IgD-negative memory B cell (primary cell): ENCODE data around the gene TTI1. TPM values are rescaled to one million over a fixed set of nuclear protein-coding genes. Genes with fewer than 3 reads are reported as not detected.
"Not testable (repeated sequence)": the region's sequence is repeated elsewhere in the genome, so short reads cannot be mapped to it uniquely, and the experiment has no call there.

ENCODE experiments used
- H3K27ac Mint-ChIP-seq, 3 donors: one replicate each; pipeline ENCODE4 v1.8.0; 2020 to 2022; ENCODE audit warnings: mild to moderate bottlenecking in 3 of 3, mixed read lengths in 3 of 3, moderate library complexity in 1 of 3
- H3K27me3 Mint-ChIP-seq: one replicate; pipeline ENCODE4 v1.8.0; 2021; ENCODE audit warnings: mixed read lengths
- H3K36me3 Mint-ChIP-seq: one replicate; pipeline ENCODE4 v1.8.0; 2020; ENCODE audit warnings: mild to moderate bottlenecking, mixed read lengths
- H3K4me1 Mint-ChIP-seq, 3 donors: one replicate each; pipeline ENCODE4 v1.8.0; 2020 to 2022; ENCODE audit warnings: mixed read lengths in 3 of 3, mild to moderate bottlenecking in 1 of 3
- H3K4me3 Mint-ChIP-seq, 4 donors: one replicate each; pipeline ENCODE4 v1.8.0; 2020 to 2022; ENCODE audit warnings: mild to moderate bottlenecking in 4 of 4, mixed read lengths in 4 of 4, moderate library complexity in 3 of 4
- H3K9me3 Mint-ChIP-seq, 3 donors: one replicate each; pipeline ENCODE4 v1.8.0; 2020 to 2021; ENCODE audit warnings: mixed read lengths in 3 of 3, mild to moderate bottlenecking in 1 of 3
- polyA plus RNA-seq: library from polyadenylated mRNA; unstranded; fragments of 300-500 nt; fragmentation: Illumina TruSeq; gene quantifications from one replicate; pipeline ENCODE4 v1.2.3, GENCODE V29; 2021

TTI1 gene
- polyA plus RNA-seq, 1 donor from 2014 or later, result 14.4 TPM

- Mint-ChIP-seq H3K27me3 (no peaks in the 10 kb centered on the region), H3K9me3 (no peaks in the 10 kb centered on the region), H3K4me1 (peaks cover 1 to 4% (median 3%) of the 10 kb centered on the region in 3 donors), H3K27ac (no peak overlapping the region), H3K4me3 (no peak overlapping the region), H3K36me3 (peaks cover 20% of the 10 kb centered on the region)
Observed at GRCh38 chr20:37980876-37981275, 52.4 kb downstream of the TTI1 start.

DNA sequence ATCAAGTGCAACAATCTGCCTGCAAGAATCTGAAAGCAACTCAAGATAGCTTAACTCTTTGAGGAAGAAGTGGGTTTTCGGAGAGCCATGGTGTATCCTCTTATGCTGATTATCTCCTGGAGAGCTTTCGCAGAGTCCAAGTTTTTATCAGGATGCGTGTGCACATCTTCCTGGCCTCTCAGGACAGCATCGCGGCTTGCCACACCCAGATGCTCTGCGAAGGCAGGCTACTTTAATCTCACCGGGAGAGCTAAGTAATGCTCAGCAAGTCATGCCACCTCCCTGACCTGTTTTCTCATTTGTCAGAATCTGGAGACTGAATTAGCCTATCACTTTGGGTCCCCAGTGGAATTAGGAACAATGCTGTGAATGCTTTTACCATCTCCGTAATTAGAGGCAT, 52.9 kb downstream of the TTI1 start:
- Mint-ChIP-seq H3K4me3 (no peak overlapping the region), H3K36me3 (peaks cover 20% of the 10 kb centered on the region), H3K27ac (no peak overlapping the region), H3K27me3 (no peaks in the 10 kb centered on the region), H3K9me3 (no peaks in the 10 kb centered on the region), H3K4me1 (peaks cover 2 to 4% (median 3%) of the 10 kb centered on the region in 3 donors)

- peaks cover 13% of the 10 kb centered on the region for H3K36me3 Mint-ChIP-seq
- H3K27me3 Mint-ChIP-seq, result no peaks in the 10 kb centered on the region
- no peak overlapping the region for H3K27ac Mint-ChIP-seq
Observed at GRCh38 chr20:37979021-37979985, 54.0 kb downstream of the TTI1 start.

GRCh38 chr20:37977786-37978185, 55.5 kb downstream of the TTI1 start:
- no peaks in the 10 kb centered on the region for H3K27me3 Mint-ChIP-seq
- no peaks in the 10 kb centered on the region for H3K9me3 Mint-ChIP-seq
- peaks cover 2 to 4% (median 3%) of the 10 kb centered on the region in 3 donors for H3K4me1 Mint-ChIP-seq
- H3K4me3 Mint-ChIP-seq, result no peak overlapping the region
- H3K36me3 Mint-ChIP-seq, result peaks cover 11% of the 10 kb centered on the region
- no peak overlapping the region for H3K27ac Mint-ChIP-seq

More at GRCh38 chr20:37979021-37979985, 54.0 kb downstream of the TTI1 start:
- H3K4me1 Mint-ChIP-seq, result peaks cover 2 to 4% (median 3%) of the 10 kb centered on the region in 3 donors
- no peaks in the 10 kb centered on the region for H3K9me3 Mint-ChIP-seq
- H3K4me3 Mint-ChIP-seq, result no peak overlapping the region

- Mint-ChIP-seq H3K27ac (no peak overlapping the region), H3K4me1 (peaks cover 2 to 4% (median 3%) of the 10 kb centered on the region in 3 donors), H3K27me3 (no peaks in the 10 kb centered on the region), H3K4me3 (no peak overlapping the region), H3K36me3 (peaks cover 7% of the 10 kb centered on the region), H3K9me3 (peaks cover 0 to 3% (median 0%) of the 10 kb centered on the region in 3 donors)
Observed at GRCh38 chr20:37977338-37977737, 55.9 kb downstream of the TTI1 start.

GRCh38 chr20:37976887-37977286, 56.4 kb downstream of the TTI1 start:
- no peak overlapping the region for H3K4me3 Mint-ChIP-seq
- H3K4me1 Mint-ChIP-seq, result peaks cover 2 to 4% (median 3%) of the 10 kb centered on the region in 3 donors
- peaks cover 0 to 3% (median 0%) of the 10 kb centered on the region in 3 donors for H3K9me3 Mint-ChIP-seq

GRCh38 chr20:37973059-37973910, 60.0 kb downstream of the TTI1 start:
- H3K36me3 Mint-ChIP-seq, result peaks cover 3% of the 10 kb centered on the region
- H3K9me3 Mint-ChIP-seq, result peaks cover 0 to 6% (median 5%) of the 10 kb centered on the region in 3 donors
- H3K27ac Mint-ChIP-seq, result no peak overlapping the region
- peaks cover 2 to 4% (median 3%) of the 10 kb centered on the region in 3 donors for H3K4me1 Mint-ChIP-seq
- H3K4me3 Mint-ChIP-seq, result no peak overlapping the region
- peaks cover 4% of the 10 kb centered on the region for H3K27me3 Mint-ChIP-seq

More at GRCh38 chr20:37976887-37977286, 56.4 kb downstream of the TTI1 start:
- no peak overlapping the region for H3K27ac Mint-ChIP-seq
- H3K27me3 Mint-ChIP-seq, result no peaks in the 10 kb centered on the region
- H3K36me3 Mint-ChIP-seq, result peaks cover 6% of the 10 kb centered on the region

DNA sequence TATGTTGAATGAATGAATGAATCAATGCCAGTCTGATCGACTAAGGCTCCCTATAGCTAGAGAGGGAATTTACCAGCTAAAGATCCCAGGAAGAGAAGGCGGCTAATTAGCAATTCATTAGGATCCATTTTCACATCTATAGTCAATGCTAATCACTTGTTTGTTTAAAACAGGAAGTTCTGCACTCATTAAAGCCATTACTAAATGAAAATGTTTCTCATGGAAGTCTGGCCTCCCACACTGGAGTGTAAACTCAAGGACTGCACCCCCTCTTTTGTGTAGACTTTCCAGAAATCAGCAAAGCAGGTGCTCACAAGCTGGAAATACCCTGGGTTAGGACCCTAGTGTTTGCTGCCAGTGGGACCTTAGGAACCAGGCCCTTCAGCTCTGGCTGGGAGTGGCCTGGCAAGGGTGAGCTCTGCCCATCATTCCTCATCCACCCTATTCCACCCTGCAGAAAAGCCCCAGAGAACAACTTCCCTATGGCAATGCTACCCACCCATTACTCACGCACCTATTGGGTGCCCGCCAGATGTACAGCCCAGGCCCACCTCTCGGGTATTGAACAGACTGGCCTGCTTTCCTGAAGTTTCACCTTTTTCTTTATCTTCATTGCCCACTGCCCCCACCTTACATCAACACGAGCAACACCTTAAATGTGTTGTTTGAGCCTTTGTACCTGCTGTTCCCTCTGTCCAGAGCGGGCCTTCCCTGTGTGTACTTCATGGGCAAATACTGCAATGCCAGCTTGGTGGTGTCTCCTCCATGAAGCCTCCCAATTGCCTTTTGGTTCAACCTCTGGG, 60.8 kb downstream of the TTI1 start:
- Mint-ChIP-seq H3K9me3 (peaks cover 0 to 11% (median 7%) of the 10 kb centered on the region in 3 donors), H3K4me1 (peaks cover 0 to 2% (median 0%) of the 10 kb centered on the region in 3 donors), H3K4me3 (no peak overlapping the region), H3K36me3 (peaks cover 3% of the 10 kb centered on the region), H3K27me3 (peaks cover 4% of the 10 kb centered on the region), H3K27ac (peak overlapping the region in 1 of 3 donors; percentile 47)

DNA sequence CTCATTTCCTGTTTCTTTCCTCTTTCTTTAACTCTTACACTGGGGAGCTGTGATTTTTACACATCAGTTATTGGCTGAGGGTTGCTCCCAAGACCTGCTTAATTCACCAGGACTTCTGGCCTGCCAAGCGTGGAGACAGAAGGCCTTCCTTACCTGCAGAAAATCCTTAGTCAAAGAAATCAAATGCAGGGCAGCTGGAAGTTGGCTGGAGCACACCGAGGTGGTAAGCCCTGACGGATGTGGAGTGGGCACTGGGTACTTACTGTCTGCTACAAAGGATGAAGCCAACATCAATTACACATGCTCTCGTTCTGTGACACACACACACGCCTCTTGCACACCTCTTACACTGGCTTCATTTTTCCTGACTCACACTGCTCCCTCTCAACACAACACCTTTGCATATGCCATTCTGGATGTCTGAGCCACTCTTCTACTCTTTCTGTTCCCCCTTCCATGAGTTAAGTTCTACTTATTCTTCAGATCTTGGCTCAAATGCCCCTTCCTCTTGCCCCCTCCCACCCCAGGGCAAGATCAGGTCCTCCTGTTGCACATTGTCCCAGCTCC, 61.6 kb downstream of the TTI1 start:
- Mint-ChIP-seq H3K4me1 (peaks cover 0 to 2% (median 0%) of the 10 kb centered on the region in 3 donors), H3K9me3 (peaks cover 0 to 11% (median 9%) of the 10 kb centered on the region in 3 donors), H3K4me3 (no peak overlapping the region), H3K36me3 (peaks cover 3% of the 10 kb centered on the region), H3K27me3 (peaks cover 4% of the 10 kb centered on the region), H3K27ac (peak overlapping the region in 1 of 3 donors; percentile 47)

DNA sequence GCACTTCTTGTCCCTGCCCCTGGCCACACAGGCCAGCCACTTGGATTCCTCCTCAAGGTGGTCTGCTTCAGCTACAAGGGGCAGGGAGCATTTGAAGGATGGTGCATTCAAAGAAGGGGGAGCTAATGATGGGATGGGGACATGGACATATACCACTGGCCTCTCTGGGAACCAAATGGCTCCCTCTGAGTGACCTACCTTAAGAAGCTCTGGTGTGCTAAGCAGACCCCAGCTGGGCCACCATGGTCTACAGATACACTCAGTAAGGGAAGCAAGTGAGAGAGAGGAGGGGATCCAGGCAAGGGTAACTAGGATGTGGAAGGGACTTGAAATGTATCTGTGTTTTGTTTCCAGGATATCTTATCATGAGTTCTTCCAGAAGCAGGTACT, 62.4 kb downstream of the TTI1 start:
- Mint-ChIP-seq H3K9me3 (peaks cover 3 to 16% (median 14%) of the 10 kb centered on the region in 3 donors), H3K4me3 (no peak overlapping the region), H3K27ac (no peak overlapping the region), H3K4me1 (peaks cover 0 to under 1% (median 0%) of the 10 kb centered on the region in 3 donors), H3K27me3 (peaks cover 6% of the 10 kb centered on the region), H3K36me3 (peaks cover 3% of the 10 kb centered on the region)

DNA sequence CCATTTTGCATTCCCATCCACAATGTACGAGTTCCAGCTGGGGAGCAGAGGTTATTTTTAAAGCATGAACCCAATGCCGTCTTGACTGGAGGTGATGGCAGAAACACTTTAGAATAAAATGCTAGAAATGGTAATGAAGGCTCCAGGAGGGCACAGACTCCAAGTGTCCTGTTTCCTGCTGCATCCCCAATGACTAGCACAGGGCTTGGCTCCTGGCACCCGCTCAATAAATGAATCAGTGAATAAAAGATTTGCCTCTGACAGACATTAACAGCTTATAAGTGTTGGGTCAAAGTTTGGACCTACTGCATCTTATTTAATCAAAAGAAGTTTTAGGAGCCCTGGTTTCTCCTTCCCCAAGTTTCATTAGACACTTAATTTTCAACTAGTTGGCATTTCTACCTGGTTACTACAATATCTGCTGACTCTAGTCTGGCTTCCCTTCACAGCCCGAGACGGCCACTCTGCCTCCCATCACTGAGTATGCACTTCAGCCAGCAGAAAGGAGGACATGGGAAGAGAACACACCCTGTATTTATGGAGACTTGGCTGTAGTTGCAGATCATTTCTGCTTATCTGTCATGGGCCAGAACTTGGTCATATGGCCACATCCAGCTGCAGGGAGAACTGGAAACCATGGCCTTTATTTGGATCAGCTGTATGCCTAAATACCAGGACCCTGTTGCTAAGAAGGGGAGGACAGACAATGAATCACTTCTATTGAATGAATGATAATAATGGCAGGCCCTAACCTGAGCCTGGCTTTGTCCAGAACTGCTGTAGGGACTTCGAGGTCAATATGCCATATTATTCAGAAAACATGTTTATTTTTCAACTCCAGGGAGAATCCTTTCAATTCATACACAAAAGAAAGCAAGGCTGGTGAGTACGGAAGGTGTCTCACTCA, 63.1 kb downstream of the TTI1 start:
- H3K36me3 Mint-ChIP-seq, result peaks cover 3% of the 10 kb centered on the region
- H3K4me3 Mint-ChIP-seq, result no peak overlapping the region
- peaks cover 6% of the 10 kb centered on the region for H3K27me3 Mint-ChIP-seq
- no peaks in the 10 kb centered on the region for H3K4me1 Mint-ChIP-seq
- H3K9me3 Mint-ChIP-seq, result peaks cover 3 to 16% (median 14%) of the 10 kb centered on the region in 3 donors
- no peak overlapping the region for H3K27ac Mint-ChIP-seq

- Mint-ChIP-seq H3K4me1 (no peaks in the 10 kb centered on the region), H3K4me3 (no peak overlapping the region), H3K36me3 (peaks cover 3% of the 10 kb centered on the region), H3K9me3 (peaks cover 3 to 29% (median 16%) of the 10 kb centered on the region in 3 donors), H3K27me3 (peaks cover 6% of the 10 kb centered on the region), H3K27ac (no peak overlapping the region)
Observed at GRCh38 chr20:37968841-37969401, 64.3 kb downstream of the TTI1 start.

DNA sequence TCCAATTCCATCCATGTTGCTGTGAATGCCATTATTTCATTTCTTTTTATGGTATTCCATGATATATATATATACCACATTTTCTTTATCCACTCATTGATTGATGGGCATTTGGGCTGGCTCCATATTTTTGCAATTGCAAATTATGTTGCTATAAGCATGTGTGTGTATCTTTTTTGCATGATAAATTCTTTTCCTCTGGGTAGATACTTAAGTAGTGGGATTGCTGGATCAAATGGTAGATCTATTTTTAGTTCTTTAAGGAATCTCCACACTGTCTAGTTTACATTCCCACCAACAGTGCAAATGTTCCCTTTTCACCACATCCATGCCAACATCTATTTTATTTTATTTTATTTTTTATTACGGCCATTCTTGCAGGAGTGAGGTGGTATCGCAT, 69.8 kb downstream of the TTI1 start:
- H3K36me3 Mint-ChIP-seq, H3K27ac Mint-ChIP-seq, H3K4me1 Mint-ChIP-seq, H3K4me3 Mint-ChIP-seq, H3K27me3 Mint-ChIP-seq: not testable (repeated sequence)
- peaks cover 5 to 41% (median 13%) of the 10 kb centered on the region in 3 donors for H3K9me3 Mint-ChIP-seq
